DMS114 treated with DMSO at 0.1 percent for 48 hours (cell line): ENCODE measurements around the gene SYDE2.

ENCODE experiments used
- DNase-seq: peaks from one replicate; lab custom pipeline; 2025; ENCODE audit not compliant: unreplicated experiment; lab: John Stamatoyannopoulos, UW

Gene SYDE2

GRCh38 chr1:85124091-85124490 is 76.7 kb downstream of the SYDE2 start:
- no peak for DNase-seq

- DNase-seq = no peak
These were observed 78.6 kb downstream of the SYDE2 start for GRCh38 chr1:85122169-85122568.

DNA sequence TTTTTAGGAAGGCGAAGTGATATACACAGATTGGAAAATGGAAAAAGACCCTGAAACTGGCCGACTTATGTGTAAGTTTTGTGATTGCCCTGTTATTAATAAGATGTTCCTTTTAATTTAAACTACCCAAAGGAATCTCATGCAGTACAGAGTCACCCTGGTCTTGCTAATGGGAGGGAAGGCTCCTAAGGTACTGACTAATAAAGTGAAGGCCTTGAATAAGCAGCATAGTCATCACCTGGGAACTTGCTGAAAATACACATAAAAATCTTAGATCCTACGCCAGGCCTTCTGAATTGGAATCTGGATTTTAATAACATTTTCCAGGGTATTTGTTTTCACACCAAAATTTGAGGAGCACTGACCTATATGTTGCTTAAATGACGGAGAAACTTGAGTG is 79.1 kb downstream of the SYDE2 start:
- no peak for DNase-seq

DNA sequence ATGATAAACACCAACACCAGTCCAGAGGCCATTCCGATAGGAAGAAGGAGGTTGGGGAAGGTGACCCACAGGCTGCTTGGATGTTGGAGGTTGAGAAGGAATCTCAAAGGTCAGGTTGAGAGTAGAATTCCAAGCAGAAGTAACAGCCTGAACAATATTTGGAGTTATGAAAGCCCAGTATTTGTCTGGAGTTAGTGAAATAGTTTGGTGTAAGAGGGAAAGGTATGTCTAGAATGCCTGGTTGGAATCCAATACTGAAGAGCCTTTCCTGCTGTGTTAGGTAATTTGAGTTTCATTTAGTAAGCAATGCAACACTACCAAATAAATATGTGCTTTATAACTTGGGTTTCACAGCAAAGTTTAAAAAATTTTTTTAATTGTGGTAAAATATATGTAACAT is 82.1 kb downstream of the SYDE2 start:
- no peak for DNase-seq

- DNase-seq = no peak
These were observed 84.0 kb downstream of the SYDE2 start for GRCh38 chr1:85116856-85117255.

DNA sequence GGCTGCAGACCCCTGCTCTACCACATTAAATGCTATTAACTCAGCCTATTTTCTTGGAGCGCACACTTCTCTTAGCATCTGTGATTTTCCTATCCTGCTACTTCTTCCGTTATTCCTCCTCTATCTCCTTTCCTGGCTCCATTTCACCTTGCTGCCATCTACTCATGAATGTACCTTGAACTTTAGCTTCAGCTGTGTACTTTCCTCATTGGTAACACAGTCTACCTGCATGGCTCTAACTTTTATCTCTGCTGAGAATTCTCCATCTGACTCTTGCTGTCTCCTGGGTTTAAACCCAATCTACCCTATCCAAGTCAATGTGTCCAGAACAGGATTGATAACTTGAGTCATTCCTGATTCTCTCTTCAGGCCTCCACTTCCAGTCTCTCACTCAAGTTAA is 84.9 kb downstream of the SYDE2 start:
- DNase-seq = no peak

GRCh38 chr1:85111695-85112094 is 89.1 kb downstream of the SYDE2 start:
- DNase-seq = no peak

DNA sequence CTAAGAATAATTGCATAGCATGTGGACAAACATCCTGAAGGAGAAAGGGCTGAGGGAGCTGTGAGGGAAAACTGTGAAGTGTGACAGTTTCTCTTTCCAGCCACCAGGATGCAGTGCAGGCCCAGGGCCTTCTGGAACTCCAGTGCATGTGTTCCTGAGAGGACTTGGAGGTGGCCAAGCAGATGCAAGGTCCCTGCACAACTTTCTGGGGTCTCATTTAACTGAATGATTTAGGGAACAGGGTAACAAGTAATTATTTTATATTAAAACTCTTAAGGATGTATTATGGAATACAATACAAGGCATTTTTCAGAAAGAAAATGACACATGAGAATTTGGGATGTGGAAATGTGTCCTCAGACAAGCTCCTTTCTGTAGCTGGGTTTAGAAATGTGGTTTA is 91.3 kb downstream of the SYDE2 start:
- DNase-seq = peak; percentile 44
